ENCODE measurements around the gene HIVEP3. TPM values are rescaled to one million over a fixed set of nuclear protein-coding genes. Genes with fewer than 3 reads are reported as not detected.

Gene HIVEP3
- total RNA-seq, 1 experiment from 2014 or later = 1.4 TPM

- Histone ChIP-seq H4K91ac (ENCODE audit: insufficient read length, low read depth, low read length) (no peak overlapping the region), H2BK120ac (ENCODE audit: low read depth, low read length, poor library complexity, severe bottlenecking) (no peak overlapping the region), H3K4me1 (ENCODE audit: insufficient read depth, low read length) (peaks cover 3% of the 10 kb centered on the region; the same call in 1 of the 2 replicates), H2BK15ac (ENCODE audit: low read depth, low read length) (no peak overlapping the region), H3K4me2 (ENCODE audit: insufficient read depth, insufficient read length, low read length) (no peak overlapping the region), H3K4ac (ENCODE audit: low read depth, low read length) (no peak overlapping the region), H3K79me2 (ENCODE audit: insufficient read depth, low read length) (no peaks in the 10 kb centered on the region), H4K8ac (replicated peaks; ENCODE audit: insufficient read length, low read depth, low read length) (no peak overlapping the region), H3K23ac (ENCODE audit: insufficient read length, low read depth, low read length) (no peak overlapping the region), H4K5ac (ENCODE audit: insufficient read length, low read depth, low read length) (no peak overlapping the region), H2BK20ac (ENCODE audit: low read depth, low read length, poor library complexity, severe bottlenecking) (no peak overlapping the region), H3K23me2 (ENCODE audit: insufficient read length, low read depth, low read length, poor library complexity, severe bottlenecking) (peaks cover 3% of the 10 kb centered on the region), H2BK5ac (ENCODE audit: insufficient read length, low read length) (no peak overlapping the region), H3K14ac (ENCODE audit: insufficient read depth, low read length) (no peak overlapping the region), H2BK12ac (ENCODE audit: insufficient read length, low read depth, low read length) (no peak overlapping the region), H4K20me1 (ENCODE audit: control insufficient read depth, insufficient read depth, insufficient read length) (no peaks in the 10 kb centered on the region), H3K9me3 (ENCODE audit: control insufficient read depth, low read depth, low read length) (no peaks in the 10 kb centered on the region), H3T11ph (ENCODE audit: low read length) (no peak overlapping the region), H2AFZ (ENCODE audit: low read length) (no peak overlapping the region), H3K79me1 (ENCODE audit: insufficient read depth, low read depth, low read length, poor library complexity, severe bottlenecking) (no peaks in the 10 kb centered on the region), H3K27ac (ENCODE audit: insufficient read length, low read depth, low read length) (no peak overlapping the region), H3K27me3 (ENCODE audit: insufficient read depth, low read length) (no peaks in the 10 kb centered on the region), H3K18ac (ENCODE audit: insufficient read length, low read depth, low read length) (no peak overlapping the region), H2AK5ac (ENCODE audit: insufficient read length, low read length) (no peak overlapping the region), H3K9ac (ENCODE audit: extremely low read depth, insufficient read length, low read length) (no peak overlapping the region), H3K56ac (ENCODE audit: insufficient read length, low read depth, low read length) (no peak overlapping the region)
- Mint-ChIP-seq H3K27me3 (ENCODE audit: low read depth) (peaks cover 14% of the 10 kb centered on the region), H3K4me1 (peaks cover 15 to 17% of the 10 kb centered on the region in 2 experiments), H3K4me3 (no peak overlapping the region), H3K36me3 (ENCODE audit: insufficient read depth in 1 of 3, low read depth in 3 of 3) (no peaks in the 10 kb centered on the region), H3K9me3 (no peaks in the 10 kb centered on the region; a peak in 1 of 5 replicates), H3K27ac (no peak overlapping the region)
- TF ChIP-seq, protein P1, sequence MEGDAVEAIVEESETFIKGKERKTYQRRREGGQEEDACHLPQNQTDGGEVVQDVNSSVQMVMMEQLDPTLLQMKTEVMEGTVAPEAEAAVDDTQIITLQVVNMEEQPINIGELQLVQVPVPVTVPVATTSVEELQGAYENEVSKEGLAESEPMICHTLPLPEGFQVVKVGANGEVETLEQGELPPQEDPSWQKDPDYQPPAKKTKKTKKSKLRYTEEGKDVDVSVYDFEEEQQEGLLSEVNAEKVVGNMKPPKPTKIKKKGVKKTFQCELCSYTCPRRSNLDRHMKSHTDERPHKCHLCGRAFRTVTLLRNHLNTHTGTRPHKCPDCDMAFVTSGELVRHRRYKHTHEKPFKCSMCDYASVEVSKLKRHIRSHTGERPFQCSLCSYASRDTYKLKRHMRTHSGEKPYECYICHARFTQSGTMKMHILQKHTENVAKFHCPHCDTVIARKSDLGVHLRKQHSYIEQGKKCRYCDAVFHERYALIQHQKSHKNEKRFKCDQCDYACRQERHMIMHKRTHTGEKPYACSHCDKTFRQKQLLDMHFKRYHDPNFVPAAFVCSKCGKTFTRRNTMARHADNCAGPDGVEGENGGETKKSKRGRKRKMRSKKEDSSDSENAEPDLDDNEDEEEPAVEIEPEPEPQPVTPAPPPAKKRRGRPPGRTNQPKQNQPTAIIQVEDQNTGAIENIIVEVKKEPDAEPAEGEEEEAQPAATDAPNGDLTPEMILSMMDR (conservative IDR thresholded peaks at IDR 0.05) = no peak
- WGBS (ENCODE audit: extremely low coverage, insufficient read length, low lambda C conversion rate) = no CpG with 5 or more reads among the region's 27 CpGs
- DNase-seq = no peak
Observed at GRCh38 chr1:41512701-41513382, 405.9 kb downstream of the HIVEP3 start.

Measured in H9 (cell line).